HEK293T (cell line): ENCODE measurements around the gene PRR15.

ENCODE experiments used
- CTCF ChIA-PET: fragments of 350-600 bp; formaldehyde crosslinking; extraction: SDS; loops from one replicate; lab custom pipeline; 2021; ENCODE audit warnings: antibody characterized with exemption, inconsistent platforms; lab: Yijun Ruan, JAX
- POLR2A ChIA-PET: fragments of 350-600 bp; formaldehyde crosslinking; extraction: SDS; loops from one replicate; lab custom pipeline; 2020; ENCODE audit warnings: antibody characterized with exemption, inconsistent platforms; lab: Yijun Ruan, JAX
- DNase-seq: peaks from one replicate; pipeline ENCODE4 v3.0.0; 2012; ENCODE audit warnings: mixed read lengths; ENCODE audit errors: extremely low spot score
- ARNT ChIP-seq: fragments of 450-650 bp; IDR thresholded peaks from 2 replicates; pipeline ENCODE4 v1.6.1; 2017; ENCODE audit warnings: mild to moderate bottlenecking
- BHLHE40 ChIP-seq: fragments of 450-650 bp; IDR thresholded peaks from 2 replicates; pipeline ENCODE4 v1.6.1; 2016; ENCODE audit warnings: mild to moderate bottlenecking, moderate library complexity, borderline replicate concordance
- CTBP1 ChIP-seq: fragments of 450-650 bp; IDR thresholded peaks from 2 replicates; pipeline ENCODE4 v1.6.1; 2016; ENCODE audit warnings: borderline replicate concordance
- ELF4 ChIP-seq: fragments of 450-650 bp; IDR thresholded peaks from 2 replicates; pipeline ENCODE4 v1.6.1; 2017; ENCODE audit warnings: antibody characterized with exemption
- FOXA1 ChIP-seq: fragments of 450-650 bp; IDR thresholded peaks from 2 replicates; pipeline ENCODE4 v1.6.1; 2016; ENCODE audit warnings: mild to moderate bottlenecking
- FOXK2 ChIP-seq: fragments of 450-650 bp; IDR thresholded peaks from 2 replicates; pipeline ENCODE4 v1.6.1; 2016; ENCODE audit warnings: mild to moderate bottlenecking
- FOXM1 ChIP-seq: fragments of 450-650 bp; IDR thresholded peaks from 2 replicates; pipeline ENCODE4 v1.6.1; 2017; ENCODE audit warnings: mild to moderate bottlenecking, borderline replicate concordance
- HDGF ChIP-seq: fragments of 450-650 bp; IDR thresholded peaks from 2 replicates; pipeline ENCODE4 v1.6.1; 2017; ENCODE audit warnings: antibody characterized with exemption, borderline replicate concordance
- L3MBTL2 ChIP-seq: fragments of 450-650 bp; conservative IDR thresholded peaks from 2 replicates; pipeline ENCODE4 v1.6.1; 2016; ENCODE audit warnings: mild to moderate bottlenecking
- LEF1 ChIP-seq: fragments of 450-650 bp; IDR thresholded peaks from 2 replicates; pipeline ENCODE4 v1.6.1; 2017; ENCODE audit warnings: mild to moderate bottlenecking, borderline replicate concordance
- NFRKB ChIP-seq: fragments of 450-650 bp; IDR thresholded peaks from 2 replicates; pipeline ENCODE4 v1.6.1; 2016; ENCODE audit warnings: mild to moderate bottlenecking, moderate library complexity
- SP1 ChIP-seq: fragments of 450-650 bp; IDR thresholded peaks from 2 replicates; pipeline ENCODE4 v1.6.1; 2017
- SUZ12 ChIP-seq: fragments of 450-650 bp; IDR thresholded peaks from 2 replicates; pipeline ENCODE4 v1.6.1; 2016; ENCODE audit warnings: mild to moderate bottlenecking
- TARDBP ChIP-seq: fragments of 450-650 bp; IDR thresholded peaks from 2 replicates; pipeline ENCODE4 v1.6.1; 2016
- ZNF384 ChIP-seq: fragments of 450-650 bp; IDR thresholded peaks from 2 replicates; pipeline ENCODE4 v1.6.1; 2016
- TF ChIP-seq, protein P1 (sequence below): fragments of 450-650 bp; IDR thresholded peaks from 2 replicates; pipeline ENCODE4 v1.6.1; 2016

PRR15 gene

DNA sequence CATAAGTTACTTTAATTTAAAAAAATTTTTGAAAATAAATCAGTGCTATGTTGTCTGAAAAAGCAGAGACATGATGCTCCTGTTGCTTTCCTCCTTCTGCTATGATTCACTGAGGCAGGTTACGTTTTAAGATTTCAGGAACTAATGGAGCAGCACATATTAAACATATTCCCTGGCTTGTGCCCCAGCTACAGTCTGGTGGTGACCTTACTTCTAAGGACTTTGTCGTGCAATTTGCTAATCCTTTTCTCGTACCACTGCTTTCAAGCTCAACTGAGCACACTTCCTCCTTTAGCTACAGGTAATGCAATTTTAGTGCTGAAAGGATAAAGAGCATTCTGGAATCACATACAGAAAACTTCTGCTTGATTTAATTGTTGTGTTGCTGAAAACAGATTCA is 16.2 kb upstream of the PRR15 start:
- ChIA-PET POLR2A (no interaction called here), CTCF (no interaction called here)
- no peak for DNase-seq
- TF ChIP-seq, protein P1, sequence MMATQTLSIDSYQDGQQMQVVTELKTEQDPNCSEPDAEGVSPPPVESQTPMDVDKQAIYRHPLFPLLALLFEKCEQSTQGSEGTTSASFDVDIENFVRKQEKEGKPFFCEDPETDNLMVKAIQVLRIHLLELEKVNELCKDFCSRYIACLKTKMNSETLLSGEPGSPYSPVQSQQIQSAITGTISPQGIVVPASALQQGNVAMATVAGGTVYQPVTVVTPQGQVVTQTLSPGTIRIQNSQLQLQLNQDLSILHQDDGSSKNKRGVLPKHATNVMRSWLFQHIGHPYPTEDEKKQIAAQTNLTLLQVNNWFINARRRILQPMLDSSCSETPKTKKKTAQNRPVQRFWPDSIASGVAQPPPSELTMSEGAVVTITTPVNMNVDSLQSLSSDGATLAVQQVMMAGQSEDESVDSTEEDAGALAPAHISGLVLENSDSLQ, result no peak
- TF ChIP-seq TARDBP (no peak), LEF1 (no peak), FOXK2 (no peak), FOXA1 (no peak), ARNT (no peak), BHLHE40 (no peak), CTBP1 (no peak), SUZ12 (no peak), HDGF (no peak), ELF4 (no peak)

DNA sequence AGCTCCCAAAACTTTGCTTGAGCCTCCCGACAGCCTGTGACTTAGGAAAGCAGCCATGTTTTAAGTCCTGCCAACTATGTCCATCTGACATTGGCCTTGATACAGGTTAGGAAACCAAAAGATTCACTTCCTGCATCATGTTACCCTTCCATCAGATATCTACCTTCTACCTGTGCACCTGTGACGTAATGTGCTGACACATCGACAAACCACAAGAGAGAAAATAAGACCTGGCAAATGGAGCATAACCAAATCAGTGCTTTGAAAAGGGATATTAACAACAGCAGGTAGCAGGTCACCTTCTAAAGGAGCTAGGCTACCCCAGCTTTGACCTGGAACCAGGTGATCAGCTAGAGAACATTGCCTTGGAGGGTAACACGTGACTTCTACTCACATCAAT is 14.8 kb upstream of the PRR15 start:
- ChIA-PET POLR2A (no interaction called here), CTCF (interaction anchor here (0.8 kb wide), 1 partner anchor 102 kb away, joined by 3 read pairs; no protein-coding TSS in a partner anchor)
- no peak for DNase-seq
- no peak for TF ChIP-seq BHLHE40

DNA sequence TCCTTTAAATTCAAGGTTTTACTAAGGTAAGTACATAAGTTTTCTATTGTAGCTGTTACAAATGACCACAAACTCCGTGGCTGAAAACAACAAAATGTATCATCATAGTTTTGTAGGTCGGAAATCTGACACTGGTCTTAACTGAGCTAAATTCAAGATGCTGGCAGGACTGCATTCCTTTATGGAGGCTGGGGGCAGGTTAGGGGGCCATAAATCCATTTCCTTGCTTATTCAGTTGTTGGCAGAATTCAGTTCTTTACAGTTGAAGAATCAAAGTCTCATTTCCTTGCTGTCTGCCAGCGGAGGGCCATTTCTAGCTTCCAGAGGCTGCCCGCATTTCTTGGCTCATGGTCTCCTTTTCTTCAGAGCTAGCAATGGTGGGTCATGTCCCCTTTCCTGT is 11.2 kb upstream of the PRR15 start:
- CTCF ChIA-PET, result interaction anchor here (1.0 to 1.2 kb wide), 2 partner anchors 9 to 14 kb away, joined by 3 read pairs; no protein-coding TSS in a partner anchor

DNA sequence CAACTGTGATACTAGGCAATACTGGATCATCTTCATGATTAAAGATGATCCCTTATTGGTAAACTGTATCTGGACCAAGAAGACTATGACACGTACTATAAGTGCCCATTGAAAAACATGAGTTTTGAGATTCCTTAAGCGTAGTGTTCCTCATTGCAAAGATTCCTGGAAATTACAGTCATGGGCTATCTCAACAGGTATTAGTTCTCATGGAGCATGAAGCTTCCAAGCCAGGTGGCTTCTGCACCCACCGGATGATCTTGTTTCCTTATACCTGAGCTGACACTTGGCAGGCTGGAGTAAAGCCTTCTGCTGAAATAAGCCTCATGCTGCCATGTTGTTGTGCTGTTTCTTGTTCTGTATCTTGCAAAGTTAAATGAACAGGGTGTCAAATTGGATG is 8.6 kb upstream of the PRR15 start:
- DNase-seq, result no peak
- POLR2A ChIA-PET, result no interaction called here
- no peak for TF ChIP-seq FOXK2
- TF ChIP-seq LEF1, result no peak
- TF ChIP-seq FOXA1, result no peak
- no peak for TF ChIP-seq HDGF
- TF ChIP-seq SUZ12, result no peak
- no peak for TF ChIP-seq FOXM1
- no peak for TF ChIP-seq ARNT
- no peak for TF ChIP-seq ZNF384
- no peak for TF ChIP-seq ELF4
- no peak for TF ChIP-seq L3MBTL2
- no peak for TF ChIP-seq SP1
- no peak for TF ChIP-seq BHLHE40
- TF ChIP-seq NFRKB, result no peak
- TF ChIP-seq TARDBP, result no peak
- TF ChIP-seq, protein P1, result no peak
- no peak for TF ChIP-seq CTBP1
- CTCF ChIA-PET, result no interaction called here

More for the DNA sequence above, 11.2 kb upstream of the PRR15 start:
- TF ChIP-seq FOXK2, result no peak
- POLR2A ChIA-PET, result no interaction called here
- no peak for DNase-seq

DNA sequence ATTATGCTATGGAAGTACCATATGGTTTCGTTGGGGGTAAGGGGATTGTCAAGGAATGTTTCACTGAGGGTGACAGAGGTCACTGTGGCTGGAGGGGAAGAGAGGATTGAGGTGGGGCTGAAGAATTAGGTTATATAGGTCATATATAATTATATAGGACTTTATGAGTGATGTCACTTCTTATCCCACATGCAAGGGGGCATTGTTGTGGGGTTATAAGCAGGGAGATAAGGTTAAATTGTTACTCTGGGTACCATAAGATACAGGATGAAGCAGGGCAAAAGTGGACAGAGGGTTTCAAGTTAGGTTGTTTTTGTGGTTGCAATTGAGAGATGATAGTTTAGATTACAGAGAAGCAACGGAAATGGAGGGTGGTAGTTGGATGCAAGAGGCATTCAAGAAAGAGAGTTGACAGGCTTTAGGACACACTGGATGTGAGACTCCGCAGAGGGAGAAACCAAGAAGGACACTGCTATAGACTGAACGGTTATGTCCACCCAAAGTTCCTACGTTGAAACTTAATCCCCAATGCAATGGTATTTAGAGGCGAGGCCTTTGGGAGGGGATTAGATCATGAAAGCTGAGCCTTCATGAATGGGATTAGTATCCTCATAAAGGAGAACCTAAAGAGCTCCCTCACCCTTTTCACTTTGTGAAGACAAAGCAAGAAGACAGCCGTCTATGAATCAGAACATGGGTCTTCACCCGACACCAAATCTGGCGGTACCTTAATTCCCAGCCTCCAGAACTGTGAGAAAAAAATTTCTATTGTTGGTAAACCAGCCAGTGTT is 7.0 kb upstream of the PRR15 start:
- no peak for TF ChIP-seq HDGF
- TF ChIP-seq CTBP1, result no peak
- TF ChIP-seq L3MBTL2, result no peak
- TF ChIP-seq TARDBP, result no peak
- no peak for TF ChIP-seq FOXA1
- TF ChIP-seq ARNT, result no peak
- no peak for TF ChIP-seq ELF4
- no peak for TF ChIP-seq SP1
- no peak for TF ChIP-seq SUZ12
- TF ChIP-seq NFRKB, result no peak
- TF ChIP-seq FOXK2, result no peak
- TF ChIP-seq LEF1, result no peak
- no peak for TF ChIP-seq ZNF384
- no peak for DNase-seq
- ChIA-PET CTCF (no interaction called here), POLR2A (no interaction called here)

DNA sequence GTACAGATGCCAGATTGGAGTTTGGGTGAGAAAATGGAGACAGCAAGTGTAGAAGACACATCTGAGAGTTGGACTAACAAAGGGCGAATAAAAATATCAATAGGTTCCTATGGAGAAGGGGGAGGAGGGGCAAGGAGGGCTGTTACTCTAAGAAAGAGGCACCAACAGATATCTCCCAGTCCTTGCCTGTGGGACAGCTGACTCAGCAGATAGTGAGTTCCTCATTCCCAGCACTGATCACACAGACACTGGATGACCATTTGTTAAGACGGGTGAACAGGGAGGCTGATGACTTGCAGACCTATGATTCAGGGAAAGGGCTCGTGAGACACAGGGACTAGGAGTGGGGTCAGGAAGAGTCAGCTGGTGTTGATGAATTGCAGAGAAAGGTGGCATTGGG is 5.7 kb upstream of the PRR15 start:
- ChIA-PET CTCF (no interaction called here), POLR2A (no interaction called here)
- TF ChIP-seq NFRKB (no peak), HDGF (no peak), FOXA1 (no peak)
- DNase-seq, result no peak

DNA sequence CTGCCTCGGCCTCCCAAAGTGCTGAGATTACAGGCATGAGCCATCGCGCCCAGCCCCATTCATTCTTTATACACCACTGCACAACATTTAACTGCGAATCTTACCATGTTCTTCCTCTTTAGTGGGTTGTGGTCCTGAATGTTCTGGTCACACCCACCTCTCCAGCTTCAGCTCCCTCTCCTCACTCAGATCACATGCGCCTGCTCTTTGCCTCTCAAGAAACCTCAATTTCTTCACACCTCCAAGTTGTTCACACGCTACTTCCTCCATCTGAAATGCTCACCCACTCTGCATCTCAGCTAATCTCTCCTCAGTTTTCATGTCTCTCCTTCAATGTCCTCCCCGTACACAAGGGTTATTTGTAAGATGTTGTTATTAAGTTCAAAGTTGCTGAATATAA is 2.4 kb upstream of the PRR15 start:
- DNase-seq, result no peak
- TF ChIP-seq, protein P1, result no peak
- TF ChIP-seq FOXM1 (no peak), NFRKB (no peak), ZNF384 (no peak), L3MBTL2 (no peak)
- POLR2A ChIA-PET, result no interaction called here
- CTCF ChIA-PET, result interaction anchor here (1.2 to 1.3 kb wide), 2 partner anchors 9 to 27 kb away, joined by 3 read pairs; no protein-coding TSS in a partner anchor
